VCaP (cell line): Measurements from ENCODE around the gene CAPN3.
A peak's percentile ranks its signal among the peaks of the same experiment; 100 is the strongest.

Experiments used
- H3K27ac ChIP-seq: fragments of 450-650 bp; 2 replicates; pipeline ENCODE4 v1.5.1; 2017
- CTCF ChIP-seq: fragments of 450-650 bp; conservative IDR thresholded peaks from 2 replicates; pipeline ENCODE4 v1.5.1; 2017; ENCODE audit warnings: mild to moderate bottlenecking, moderate library complexity

CAPN3 gene

DNA sequence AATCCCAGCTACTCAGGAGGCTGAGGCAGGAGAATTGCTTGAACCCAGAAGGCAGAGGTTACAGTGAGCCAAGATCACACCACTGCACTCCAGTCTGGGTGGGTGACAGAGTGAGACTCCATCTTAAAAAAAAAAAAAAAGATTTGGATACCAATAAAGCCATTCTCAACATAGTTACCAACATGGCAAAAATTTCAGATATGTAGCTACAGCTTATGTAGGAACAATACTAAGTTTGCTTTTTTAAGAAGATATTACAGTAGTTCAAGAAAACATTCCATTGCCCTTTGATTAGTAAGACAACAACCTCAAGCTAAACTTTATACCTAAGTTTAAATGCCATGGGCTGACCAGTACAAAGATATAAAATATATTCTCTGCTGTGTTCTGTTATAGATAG, 97.2 kb downstream of the CAPN3 start:
- H3K27ac ChIP-seq: no peak overlapping the region
- TF ChIP-seq CTCF: no peak

DNA sequence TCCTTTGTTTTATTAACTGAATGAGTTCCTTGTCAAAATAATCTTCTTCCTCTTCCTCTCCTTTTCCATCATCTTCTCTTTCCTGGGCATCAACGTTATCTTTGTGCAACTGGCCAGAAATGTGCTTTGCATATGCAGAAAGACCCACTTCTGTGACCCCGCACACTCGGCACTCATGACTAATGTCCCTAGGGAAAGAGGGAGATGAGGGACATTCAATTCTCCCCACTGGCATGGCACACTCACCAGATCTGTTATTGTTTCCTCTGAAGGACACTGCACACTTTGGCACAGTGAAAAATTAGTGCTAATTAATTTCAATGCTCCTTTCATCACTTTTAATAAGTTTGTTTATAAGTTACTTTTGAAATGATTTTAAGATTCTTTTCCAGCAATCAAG, 97.7 kb downstream of the CAPN3 start:
- no peak for TF ChIP-seq CTCF
- H3K27ac ChIP-seq: no peak overlapping the region

- no peak overlapping the region for H3K27ac ChIP-seq
- TF ChIP-seq CTCF: no peak
Measured at GRCh38 chr15:42457445-42458442, 98.4 kb downstream of the CAPN3 start.

DNA sequence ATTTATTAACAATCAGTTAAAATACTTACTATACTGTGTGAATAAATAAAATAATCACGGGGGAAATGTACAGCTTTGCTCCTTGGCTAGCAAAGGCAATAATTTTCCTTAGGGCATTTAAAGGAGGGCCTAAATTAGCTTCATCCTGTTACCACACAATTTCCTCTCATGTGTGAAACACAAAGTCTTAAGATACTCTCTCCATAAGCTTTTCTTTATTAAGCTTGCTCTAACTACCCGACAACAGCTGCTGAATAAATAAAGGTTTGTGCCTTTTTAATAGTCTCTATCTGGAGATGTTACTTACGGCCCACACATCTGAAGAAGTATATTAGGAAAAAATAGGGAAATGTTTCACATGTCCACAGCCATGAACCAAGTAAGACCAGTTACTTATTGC, 102.0 kb downstream of the CAPN3 start:
- no peak for TF ChIP-seq CTCF
- H3K27ac ChIP-seq: peak overlapping the region; percentile 36; the same call in 1 of the 2 replicates
